SHP77 treated with DMSO at 0.1 percent for 48 hours (cell line): ENCODE results near the gene RAB43.

Experiments used
- DNase-seq: peaks from one replicate; lab custom pipeline; 2025; lab: John Stamatoyannopoulos, UW

The RAB43 gene

DNA sequence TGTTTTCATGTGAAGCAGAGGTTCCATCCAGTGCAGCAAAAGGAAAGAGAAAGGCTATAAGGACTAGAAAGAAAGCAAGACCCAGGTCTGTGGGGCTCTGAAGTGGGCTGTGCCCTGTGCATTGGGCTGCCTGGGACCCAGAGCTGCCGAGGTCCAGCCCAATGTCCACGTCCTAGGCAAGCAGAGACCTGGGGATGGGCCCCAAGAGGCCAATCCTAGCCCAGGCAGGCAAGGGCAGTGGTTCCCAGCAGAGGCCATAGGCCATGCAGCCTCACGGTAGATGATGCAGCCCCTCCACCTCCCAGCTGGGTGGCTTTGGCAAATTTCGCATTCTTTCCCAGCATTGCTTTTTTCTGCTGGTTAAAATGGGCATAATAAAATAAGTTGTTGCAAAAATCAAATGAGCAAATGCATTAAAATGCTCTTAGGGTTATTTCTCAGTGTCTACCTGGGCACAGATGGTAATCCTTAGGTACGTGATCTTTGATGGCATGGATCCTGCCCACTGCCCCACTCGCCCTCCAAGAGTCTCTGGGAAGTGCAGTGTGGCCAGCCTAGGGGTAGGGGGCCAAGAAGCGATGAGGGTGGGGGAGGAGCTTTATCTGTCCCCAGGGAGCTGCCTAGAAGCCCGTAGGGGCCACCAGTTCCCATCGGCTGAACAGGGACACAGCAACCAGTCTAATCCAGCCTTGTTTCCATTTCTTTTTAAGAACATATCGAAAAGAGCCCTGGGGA, 83.3 kb downstream of the RAB43 start:
- no peak for DNase-seq
